GM10266 (cell line): ENCODE data around the gene GLUD2.

Source experiments
- DNase-seq: peaks from one replicate; pipeline ENCODE4 v3.0.0; 2012; ENCODE audit errors: extremely low spot score
- TF ChIP-seq, protein P1 (sequence below): IDR thresholded peaks from 2 replicates; pipeline ENCODE4 v1.5.1; 2012; ENCODE audit warnings: mild to moderate bottlenecking, low read depth; ENCODE audit not compliant: control insufficient read depth, insufficient read depth; ENCODE audit errors: missing control alignments

GLUD2 gene

DNA sequence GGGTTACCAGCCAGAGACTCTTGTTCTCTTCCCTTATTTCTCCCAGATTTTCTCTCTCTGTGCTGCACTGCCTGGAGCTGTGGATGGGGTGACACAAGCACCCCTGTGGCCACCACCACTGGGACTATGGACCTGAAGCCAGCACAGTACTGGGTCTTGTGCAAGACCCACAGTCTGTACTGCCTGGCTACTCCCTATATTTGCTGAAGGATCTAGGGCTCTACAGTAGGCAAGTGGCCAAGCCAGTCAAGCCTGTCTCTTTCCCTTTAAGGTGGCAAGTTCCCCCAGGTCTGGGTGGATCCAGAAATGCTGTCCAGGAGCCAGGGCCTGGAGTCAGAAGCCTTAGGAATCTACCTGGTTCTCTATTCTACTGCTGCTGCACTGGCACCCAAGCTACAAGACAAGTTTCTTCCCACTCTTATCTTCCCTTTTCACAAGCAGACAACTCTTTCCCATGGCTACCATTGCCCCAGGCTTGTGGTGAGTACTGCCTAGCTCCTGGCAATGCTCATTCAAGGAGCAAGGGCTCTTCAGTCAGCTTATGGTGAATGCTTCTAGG, 33.4 kb upstream of the GLUD2 start:
- DNase-seq, result no peak
- TF ChIP-seq, protein P1, sequence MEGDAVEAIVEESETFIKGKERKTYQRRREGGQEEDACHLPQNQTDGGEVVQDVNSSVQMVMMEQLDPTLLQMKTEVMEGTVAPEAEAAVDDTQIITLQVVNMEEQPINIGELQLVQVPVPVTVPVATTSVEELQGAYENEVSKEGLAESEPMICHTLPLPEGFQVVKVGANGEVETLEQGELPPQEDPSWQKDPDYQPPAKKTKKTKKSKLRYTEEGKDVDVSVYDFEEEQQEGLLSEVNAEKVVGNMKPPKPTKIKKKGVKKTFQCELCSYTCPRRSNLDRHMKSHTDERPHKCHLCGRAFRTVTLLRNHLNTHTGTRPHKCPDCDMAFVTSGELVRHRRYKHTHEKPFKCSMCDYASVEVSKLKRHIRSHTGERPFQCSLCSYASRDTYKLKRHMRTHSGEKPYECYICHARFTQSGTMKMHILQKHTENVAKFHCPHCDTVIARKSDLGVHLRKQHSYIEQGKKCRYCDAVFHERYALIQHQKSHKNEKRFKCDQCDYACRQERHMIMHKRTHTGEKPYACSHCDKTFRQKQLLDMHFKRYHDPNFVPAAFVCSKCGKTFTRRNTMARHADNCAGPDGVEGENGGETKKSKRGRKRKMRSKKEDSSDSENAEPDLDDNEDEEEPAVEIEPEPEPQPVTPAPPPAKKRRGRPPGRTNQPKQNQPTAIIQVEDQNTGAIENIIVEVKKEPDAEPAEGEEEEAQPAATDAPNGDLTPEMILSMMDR, result no peak

DNA sequence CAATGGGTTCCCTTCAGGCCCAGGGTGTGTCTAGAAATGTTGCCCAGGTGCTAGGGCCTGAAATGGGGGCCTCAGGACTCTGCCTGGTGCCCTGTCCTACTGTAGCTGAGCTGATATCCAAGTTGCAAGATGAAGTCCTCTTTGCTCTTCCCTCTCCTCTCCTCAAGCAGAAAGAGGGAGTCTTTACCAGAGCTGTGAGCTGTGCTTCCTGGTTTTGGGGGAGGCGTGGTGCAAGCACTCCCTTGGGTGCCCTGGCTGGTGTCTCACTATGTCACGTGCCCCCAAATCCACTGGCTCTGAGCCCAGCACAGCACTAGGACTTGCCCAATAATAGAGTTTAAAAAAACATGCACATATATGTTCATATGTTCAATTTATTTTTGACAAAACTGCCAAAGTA, 32.6 kb upstream of the GLUD2 start:
- TF ChIP-seq, protein P1, result no peak
- DNase-seq, result no peak

DNA sequence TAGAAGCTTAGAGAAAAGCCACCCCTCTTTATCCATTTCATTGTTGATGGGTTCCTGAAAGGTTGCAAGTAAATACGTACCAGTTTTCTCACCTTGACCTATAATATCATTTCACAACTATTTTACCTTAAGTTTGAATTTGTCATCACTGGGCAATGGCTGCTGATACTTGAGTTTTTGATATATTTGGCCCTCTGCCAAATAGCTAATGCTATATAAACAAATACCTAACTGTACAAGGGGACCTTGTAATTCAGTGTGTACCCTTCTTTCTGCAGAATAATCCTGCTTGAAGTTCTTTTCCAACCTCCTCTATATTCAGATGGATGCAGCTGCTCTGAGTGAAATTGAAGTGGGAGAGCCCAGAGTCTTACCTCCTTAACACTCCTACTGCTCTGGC, 19.0 kb upstream of the GLUD2 start:
- DNase-seq, result no peak
- TF ChIP-seq, protein P1, result no peak

DNA sequence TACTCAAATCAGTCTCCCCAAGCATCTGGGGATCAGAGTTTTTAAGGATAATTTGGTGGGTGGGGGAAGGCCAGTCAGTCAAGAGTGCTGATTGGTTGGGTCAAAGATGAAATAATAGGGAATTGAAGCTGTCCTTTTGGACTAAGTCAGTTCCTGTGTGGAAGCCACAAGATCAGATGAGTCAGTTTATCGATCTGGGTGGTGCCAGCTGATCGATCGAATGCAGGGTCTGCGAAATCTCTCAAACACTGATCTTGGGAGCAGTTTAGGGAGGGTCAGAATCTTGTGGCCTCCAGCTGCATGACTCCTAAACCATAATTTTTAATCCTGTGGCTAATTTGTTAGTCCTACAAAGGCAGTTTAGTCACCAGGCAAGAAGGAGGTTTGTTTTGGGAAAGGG, 17.3 kb upstream of the GLUD2 start:
- TF ChIP-seq, protein P1, result no peak
- no peak for DNase-seq

DNA sequence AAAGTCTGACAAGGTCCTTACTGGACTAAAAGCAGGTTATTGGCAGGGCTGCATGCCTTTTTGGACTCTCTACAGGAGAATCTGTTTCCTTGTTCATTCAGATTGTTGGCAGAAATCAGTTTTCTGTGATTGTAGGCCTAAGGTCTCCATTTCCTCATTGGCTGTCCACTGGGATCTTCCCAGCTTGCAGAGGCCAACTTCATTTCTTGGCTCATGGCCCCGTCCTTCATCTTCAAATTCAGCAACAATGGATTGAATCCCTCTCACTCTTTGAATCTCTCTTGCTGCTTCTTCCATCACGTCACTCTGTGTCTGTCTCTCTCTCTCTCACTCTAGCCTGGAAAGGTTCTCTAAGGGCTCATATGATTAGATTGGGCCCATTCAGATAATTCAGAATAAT, 14.9 kb upstream of the GLUD2 start:
- DNase-seq, result no peak
- TF ChIP-seq, protein P1, result no peak

DNA sequence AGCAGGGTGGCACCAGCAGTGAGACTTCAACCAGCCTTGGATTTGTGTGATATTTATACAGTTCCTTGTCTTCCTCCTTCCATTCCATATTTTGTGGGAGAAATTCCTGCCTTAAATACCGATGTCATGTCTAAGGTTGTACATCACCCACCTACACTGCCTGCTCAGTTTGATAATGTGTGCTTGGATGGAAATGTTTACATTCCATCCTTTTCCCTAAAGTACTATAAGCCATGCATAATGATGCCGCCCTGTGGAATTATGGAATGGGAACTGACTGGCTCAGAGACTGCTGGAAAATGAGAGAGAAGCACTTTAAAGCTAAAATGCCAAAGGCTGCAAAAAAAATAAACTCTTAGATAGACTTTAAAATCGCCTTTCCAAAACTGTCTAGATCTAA, 11.3 kb upstream of the GLUD2 start:
- TF ChIP-seq, protein P1, result no peak
- no peak for DNase-seq

DNA sequence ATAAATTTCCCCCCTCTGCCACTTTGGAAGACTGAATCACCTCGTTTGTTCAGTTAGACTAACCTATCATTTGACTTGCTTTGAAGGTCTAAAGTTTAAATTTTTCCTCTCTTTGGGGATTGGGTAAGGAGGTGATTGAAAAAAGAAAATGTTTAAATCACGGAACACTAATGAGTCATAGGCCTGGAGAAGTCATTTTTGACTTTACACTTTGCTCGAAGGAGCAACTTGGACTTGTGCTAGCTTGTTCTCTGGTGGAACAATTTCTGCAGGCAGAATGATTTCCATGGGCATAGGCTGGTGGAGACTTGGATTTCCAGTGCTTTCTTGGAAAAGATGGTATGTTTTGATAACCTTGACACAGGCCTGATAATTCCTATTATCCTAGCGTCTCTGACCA, 10.5 kb upstream of the GLUD2 start:
- TF ChIP-seq, protein P1, result no peak
- no peak for DNase-seq

DNA sequence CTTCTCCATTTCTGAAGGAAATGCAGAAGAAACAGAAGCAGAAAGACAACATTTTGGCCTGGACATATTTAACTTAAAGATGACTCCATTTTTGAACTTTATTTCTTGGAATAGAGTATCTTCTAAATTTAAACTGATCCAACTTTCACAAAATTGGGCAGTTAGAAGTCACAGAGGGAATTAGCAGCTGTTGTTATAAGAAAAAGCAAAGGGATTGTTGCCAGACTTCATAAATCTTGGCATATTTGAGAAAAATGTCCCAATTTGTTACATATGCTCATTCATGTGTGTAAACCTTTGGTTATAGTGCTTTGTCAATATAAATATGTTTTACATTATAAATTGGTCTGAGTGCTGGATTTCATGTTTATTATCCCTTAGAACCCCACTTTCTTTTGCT, 3.4 kb downstream of the GLUD2 start:
- no peak for DNase-seq
- TF ChIP-seq, protein P1, result no peak
